Panc1 (cell line): ENCODE measurements around the gene DEPDC5. TPM values are rescaled to one million over a fixed set of nuclear protein-coding genes. Genes with fewer than 3 reads are reported as not detected.

Source experiments
- ATAC-seq: fragments of 200-7000 bp; cut with Tn5 transposase; 2 replicates; pipeline ENCODE4 v1.9.1; 2020; ENCODE audit warnings: mild to moderate bottlenecking, moderate library complexity
- BruUV-seq: library from RNA; stranded (reverse); fragments of 400-500 nt; replicated peaks from 2 replicates; lab custom pipeline; 2021; lab: Mats Ljungman, UMichigan
- CTCF ChIA-PET: fragments of 300-600 bp; sonication (Branson Sonifier 250); formaldehyde crosslinking; loops from one replicate; lab custom pipeline; 2022; ENCODE audit warnings: antibody characterized with exemption; lab: Charles Lee
- POLR2A ChIA-PET: fragments of 300-600 bp; sonication (Branson Sonifier 250); formaldehyde crosslinking; loops from one replicate; lab custom pipeline; 2022; ENCODE audit warnings: antibody characterized with exemption; lab: Charles Lee
- DNase-seq: peaks from one replicate; pipeline ENCODE4 v3.0.0-alpha.2; 2010; ENCODE audit warnings: low read depth, low spot score
- H3K27ac ChIP-seq: 2 replicates; pipeline ENCODE4 v1.5.1; 2011; ENCODE audit warnings: mild to moderate bottlenecking, low read length, inconsistent platforms
- H3K27me3 ChIP-seq: fragments of 200-500 bp; sonication (Bioruptor generic); 2 replicates; pipeline ENCODE4 v1.6.0; 2014; ENCODE audit warnings: low read length, inconsistent platforms; ENCODE audit not compliant: control insufficient read depth, insufficient read depth
- H3K36me3 ChIP-seq: fragments of 200-500 bp; sonication (Bioruptor generic); 2 replicates; pipeline ENCODE4 v1.5.1; 2014; ENCODE audit warnings: inconsistent platforms, mild to moderate bottlenecking, low read length, moderate library complexity; ENCODE audit not compliant: control insufficient read depth, insufficient read depth
- H3K4me1 ChIP-seq: 2 replicates; pipeline ENCODE4 v1.5.1; 2011; ENCODE audit warnings: inconsistent platforms, mild to moderate bottlenecking, low read length, moderate library complexity; ENCODE audit not compliant: control insufficient read depth, insufficient read depth
- H3K4me3 ChIP-seq, 2 experiments: 2 replicates each; pipeline ENCODE4 v1.5.1; 2011 to 2012; ENCODE audit warnings: low read depth in 2 of 2, low read length in 2 of 2, mild to moderate bottlenecking in 2 of 2, inconsistent platforms in 1 of 2, moderate library complexity in 1 of 2
- H3K9me3 ChIP-seq: fragments of 200-500 bp; sonication (Bioruptor generic); 2 replicates; pipeline ENCODE4 v1.5.1; 2014; ENCODE audit warnings: low read depth, mild to moderate bottlenecking, inconsistent platforms, low read length, moderate library complexity; ENCODE audit not compliant: control insufficient read depth, insufficient read depth
- POLR2AphosphoS5 ChIP-seq: IDR thresholded peaks from 2 replicates; pipeline ENCODE4 v1.6.1; 2012; ENCODE audit warnings: mild to moderate bottlenecking, low read depth, low read length, moderate library complexity
- SIN3A ChIP-seq: IDR thresholded peaks from 2 replicates; pipeline ENCODE4 v1.6.1; 2012; ENCODE audit warnings: low read depth, mild to moderate bottlenecking, low read length, moderate library complexity, borderline replicate concordance; ENCODE audit not compliant: insufficient read depth
- TCF7L2 ChIP-seq: IDR thresholded peaks from 2 replicates; pipeline ENCODE4 v1.6.1; 2011; ENCODE audit warnings: mild to moderate bottlenecking, low read depth, low read length, inconsistent platforms
- in situ Hi-C: cut with HindIII; loops from 2 replicates; pipeline ENCODE4 v1.10.0; 2016; ENCODE audit warnings: low sequenced_read_pairs, low pct_unique_long_range_greater_than_20kb
- intact Hi-C: fragments of 100-400 bp; cut with micrococcal nuclease; formaldehyde crosslinking; loops from one replicate; pipeline ENCODE4 v1.10.0; 2022; ENCODE audit not compliant: unreplicated experiment
- total RNA-seq: library from RNA; stranded (reverse); gene quantifications from one replicate; pipeline ENCODE4 v1.2.1, GENCODE V29; 2021; ENCODE audit not compliant: unreplicated experiment
- TF ChIP-seq, protein P1 (sequence below): fragments of 450-650 bp; IDR thresholded peaks from 2 replicates; pipeline ENCODE4 v1.5.1; 2017; ENCODE audit warnings: mild to moderate bottlenecking
- TF ChIP-seq, protein P2 (sequence below), 2 experiments: IDR thresholded peaks; 2 replicates each; pipeline ENCODE4 v1.6.1; 2011 to 2012; ENCODE audit warnings: low read depth in 2 of 2, control low read depth in 1 of 2, low read length in 1 of 2, mild to moderate bottlenecking in 1 of 2, moderate library complexity in 1 of 2; ENCODE audit not compliant: insufficient read depth in 1 of 2

The DEPDC5 gene
- total RNA-seq, 1 experiment from 2014 or later, result 20.2 TPM

DNA sequence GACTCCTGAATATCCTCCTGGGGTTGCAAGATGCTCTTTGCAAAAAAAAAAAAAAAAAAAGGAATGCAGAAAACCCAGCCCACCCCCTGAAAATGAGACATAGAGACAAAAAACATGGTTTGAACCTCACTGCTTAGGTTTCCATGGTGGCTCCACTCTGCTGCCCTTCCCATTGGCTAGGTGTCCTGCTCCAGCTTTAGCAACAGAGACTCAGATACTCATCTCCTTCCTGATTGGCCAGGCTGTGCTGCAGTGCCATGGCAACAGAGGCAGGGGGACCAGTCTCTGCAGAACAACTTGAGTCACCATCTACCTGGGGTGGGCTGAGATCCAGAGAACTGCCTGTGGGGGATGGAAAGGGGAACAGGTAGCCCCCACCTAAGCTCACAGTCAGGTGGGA is 173.2 kb downstream of the DEPDC5 start:
- H3K4me1 ChIP-seq, result no peaks in the 10 kb centered on the region
- no TSS peak for BruUV-seq
- H3K36me3 ChIP-seq, result no peaks in the 10 kb centered on the region
- ATAC-seq, result no peak
- TF ChIP-seq SIN3A (no peak), POLR2AphosphoS5 (no peak), TCF7L2 (no peak)
- TF ChIP-seq, protein P1, sequence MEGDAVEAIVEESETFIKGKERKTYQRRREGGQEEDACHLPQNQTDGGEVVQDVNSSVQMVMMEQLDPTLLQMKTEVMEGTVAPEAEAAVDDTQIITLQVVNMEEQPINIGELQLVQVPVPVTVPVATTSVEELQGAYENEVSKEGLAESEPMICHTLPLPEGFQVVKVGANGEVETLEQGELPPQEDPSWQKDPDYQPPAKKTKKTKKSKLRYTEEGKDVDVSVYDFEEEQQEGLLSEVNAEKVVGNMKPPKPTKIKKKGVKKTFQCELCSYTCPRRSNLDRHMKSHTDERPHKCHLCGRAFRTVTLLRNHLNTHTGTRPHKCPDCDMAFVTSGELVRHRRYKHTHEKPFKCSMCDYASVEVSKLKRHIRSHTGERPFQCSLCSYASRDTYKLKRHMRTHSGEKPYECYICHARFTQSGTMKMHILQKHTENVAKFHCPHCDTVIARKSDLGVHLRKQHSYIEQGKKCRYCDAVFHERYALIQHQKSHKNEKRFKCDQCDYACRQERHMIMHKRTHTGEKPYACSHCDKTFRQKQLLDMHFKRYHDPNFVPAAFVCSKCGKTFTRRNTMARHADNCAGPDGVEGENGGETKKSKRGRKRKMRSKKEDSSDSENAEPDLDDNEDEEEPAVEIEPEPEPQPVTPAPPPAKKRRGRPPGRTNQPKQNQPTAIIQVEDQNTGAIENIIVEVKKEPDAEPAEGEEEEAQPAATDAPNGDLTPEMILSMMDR, result no peak
- TF ChIP-seq, protein P2, sequence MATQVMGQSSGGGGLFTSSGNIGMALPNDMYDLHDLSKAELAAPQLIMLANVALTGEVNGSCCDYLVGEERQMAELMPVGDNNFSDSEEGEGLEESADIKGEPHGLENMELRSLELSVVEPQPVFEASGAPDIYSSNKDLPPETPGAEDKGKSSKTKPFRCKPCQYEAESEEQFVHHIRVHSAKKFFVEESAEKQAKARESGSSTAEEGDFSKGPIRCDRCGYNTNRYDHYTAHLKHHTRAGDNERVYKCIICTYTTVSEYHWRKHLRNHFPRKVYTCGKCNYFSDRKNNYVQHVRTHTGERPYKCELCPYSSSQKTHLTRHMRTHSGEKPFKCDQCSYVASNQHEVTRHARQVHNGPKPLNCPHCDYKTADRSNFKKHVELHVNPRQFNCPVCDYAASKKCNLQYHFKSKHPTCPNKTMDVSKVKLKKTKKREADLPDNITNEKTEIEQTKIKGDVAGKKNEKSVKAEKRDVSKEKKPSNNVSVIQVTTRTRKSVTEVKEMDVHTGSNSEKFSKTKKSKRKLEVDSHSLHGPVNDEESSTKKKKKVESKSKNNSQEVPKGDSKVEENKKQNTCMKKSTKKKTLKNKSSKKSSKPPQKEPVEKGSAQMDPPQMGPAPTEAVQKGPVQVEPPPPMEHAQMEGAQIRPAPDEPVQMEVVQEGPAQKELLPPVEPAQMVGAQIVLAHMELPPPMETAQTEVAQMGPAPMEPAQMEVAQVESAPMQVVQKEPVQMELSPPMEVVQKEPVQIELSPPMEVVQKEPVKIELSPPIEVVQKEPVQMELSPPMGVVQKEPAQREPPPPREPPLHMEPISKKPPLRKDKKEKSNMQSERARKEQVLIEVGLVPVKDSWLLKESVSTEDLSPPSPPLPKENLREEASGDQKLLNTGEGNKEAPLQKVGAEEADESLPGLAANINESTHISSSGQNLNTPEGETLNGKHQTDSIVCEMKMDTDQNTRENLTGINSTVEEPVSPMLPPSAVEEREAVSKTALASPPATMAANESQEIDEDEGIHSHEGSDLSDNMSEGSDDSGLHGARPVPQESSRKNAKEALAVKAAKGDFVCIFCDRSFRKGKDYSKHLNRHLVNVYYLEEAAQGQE (IDR thresholded peaks at IDR 0.05; ENCODE audit: insufficient read depth in 1 of 2, low read depth in 2 of 2, low read length in 1 of 2), result no peak
- H3K27ac ChIP-seq, result no peak overlapping the region
- intact Hi-C loops (no loop called here), in situ Hi-C loops (no loop called here)
- H3K27me3 ChIP-seq, result no peaks in the 10 kb centered on the region; the same call in 1 of the 2 replicates
- DNase-seq, result no peak
- ChIA-PET POLR2A (no interaction called here), CTCF (no interaction called here)
- no peaks in the 10 kb centered on the region for H3K9me3 ChIP-seq
- no peak overlapping the region for H3K4me3 ChIP-seq

DNA sequence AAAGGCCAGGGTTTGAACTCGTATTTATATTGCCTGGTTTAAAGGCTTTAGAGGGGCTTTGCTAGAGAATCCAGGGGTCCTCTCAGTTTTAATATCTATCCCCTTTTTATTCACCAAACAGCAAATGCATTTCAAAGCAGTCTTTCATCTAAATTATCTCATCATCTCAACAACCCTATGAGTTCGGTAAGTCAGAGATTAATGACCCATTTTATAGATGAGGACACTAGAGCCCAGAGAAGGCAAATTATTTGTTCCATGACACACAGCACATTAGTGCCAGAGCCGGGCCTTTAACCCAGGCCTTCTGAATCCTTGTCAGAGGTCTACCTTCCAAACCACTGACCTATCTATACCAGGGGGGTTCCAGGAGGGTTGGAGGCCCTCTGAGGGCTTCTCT is 173.7 kb downstream of the DEPDC5 start:
- no peaks in the 10 kb centered on the region for H3K36me3 ChIP-seq
- in situ Hi-C loops (no loop called here), intact Hi-C loops (no loop called here)
- H3K27ac ChIP-seq, result no peak overlapping the region
- TF ChIP-seq, protein P2 (IDR thresholded peaks at IDR 0.05; ENCODE audit: insufficient read depth in 1 of 2, low read depth in 2 of 2, low read length in 1 of 2), result no peak
- TF ChIP-seq SIN3A, result no peak
- TF ChIP-seq POLR2AphosphoS5, result no peak
- TF ChIP-seq TCF7L2, result no peak
- TF ChIP-seq, protein P1, result no peak
- no peaks in the 10 kb centered on the region for H3K9me3 ChIP-seq
- no TSS peak for BruUV-seq
- H3K4me1 ChIP-seq, result no peaks in the 10 kb centered on the region
- H3K27me3 ChIP-seq, result no peaks in the 10 kb centered on the region; the same call in 1 of the 2 replicates
- no peak overlapping the region for H3K4me3 ChIP-seq
- ATAC-seq (no peak), DNase-seq (no peak)
- CTCF ChIA-PET, result no interaction called here
- POLR2A ChIA-PET, result no interaction called here
